IMR-90 (cell line): Measurements from ENCODE around the gene STAG1. TPM values are rescaled to one million over a fixed set of nuclear protein-coding genes. Genes with fewer than 3 reads are reported as not detected.

Experiments used
- ATAC-seq: fragments of 200-7000 bp; cut with Tn5 transposase; 2 replicates; pipeline ENCODE4 v1.9.1; 2020; ENCODE audit warnings: low read depth, mild to moderate bottlenecking, moderate library complexity
- BruUV-seq: library from RNA; stranded (reverse); fragments of 400-500 nt; replicated peaks from 2 replicates; lab custom pipeline; 2021; lab: Mats Ljungman, UMichigan
- CTCF ChIA-PET: fragments of 300-600 bp; formaldehyde crosslinking; extraction: SDS; loops from one replicate; lab custom pipeline; 2021; ENCODE audit warnings: antibody characterized with exemption; lab: Yijun Ruan, JAX
- POLR2A ChIA-PET: fragments of 300-600 bp; sonication (Branson Sonifier 250); formaldehyde crosslinking; loops from one replicate; lab custom pipeline; 2022; ENCODE audit warnings: antibody characterized with exemption; ENCODE audit not compliant: unreplicated experiment; lab: Charles Lee
- DNase-seq: peaks from one replicate; pipeline ENCODE4 v3.0.0; 2013
- H2AFZ ChIP-seq: replicated peaks from 2 replicates; pipeline ENCODE3; 2013; ENCODE audit warnings: low read length, mild to moderate bottlenecking; ENCODE audit not compliant: poor library complexity
- H2AK5ac ChIP-seq: 2 replicates; pipeline ENCODE4 v1.6.1; 2013; ENCODE audit warnings: low read depth, low read length, inconsistent platforms
- H2AK9ac ChIP-seq: replicated peaks from 2 replicates; pipeline ENCODE3; 2013; ENCODE audit warnings: mild to moderate bottlenecking, low read depth, low read length, moderate library complexity; ENCODE audit not compliant: poor library complexity
- H2BK120ac ChIP-seq: 2 replicates; pipeline ENCODE4 v1.6.1; 2013; ENCODE audit warnings: low read depth, low read length, inconsistent platforms
- H2BK15ac ChIP-seq: 3 replicates; pipeline ENCODE4 v1.6.1; 2013; ENCODE audit warnings: low read depth, low read length, inconsistent platforms
- H2BK20ac ChIP-seq: 2 replicates; pipeline ENCODE4 v1.6.1; 2013; ENCODE audit warnings: low read depth, mild to moderate bottlenecking, inconsistent platforms, low read length, moderate library complexity
- H2BK5ac ChIP-seq: 2 replicates; pipeline ENCODE4 v1.6.1; 2013; ENCODE audit warnings: mild to moderate bottlenecking, low read depth, low read length, inconsistent platforms; ENCODE audit not compliant: poor library complexity, severe bottlenecking
- H3K14ac ChIP-seq: replicated peaks from 2 replicates; pipeline ENCODE4 v1.6.1; 2013; ENCODE audit warnings: low read depth, low read length, inconsistent platforms
- H3K18ac ChIP-seq: 2 replicates; pipeline ENCODE4 v1.6.1; 2013; ENCODE audit warnings: low read depth, low read length, control low read depth
- H3K23ac ChIP-seq: 2 replicates; pipeline ENCODE4 v1.6.1; 2013; ENCODE audit warnings: low read depth, low read length, inconsistent platforms
- H3K27ac ChIP-seq: 2 replicates; pipeline ENCODE4 v1.5.1; 2013; ENCODE audit warnings: mild to moderate bottlenecking, control low read depth, low read length; ENCODE audit not compliant: insufficient read depth
- H3K27me3 ChIP-seq: 2 replicates; pipeline ENCODE4 v1.6.1; 2013; ENCODE audit warnings: low read length; ENCODE audit not compliant: control insufficient read depth, insufficient read depth
- H3K36me3 ChIP-seq: 2 replicates; pipeline ENCODE4 v1.6.1; 2013; ENCODE audit warnings: low read length, mixed read lengths; ENCODE audit not compliant: control insufficient read depth, insufficient read depth
- H3K4ac ChIP-seq: 2 replicates; pipeline ENCODE4 v1.6.1; 2013; ENCODE audit warnings: low read depth, low read length, inconsistent platforms
- H3K4me1 ChIP-seq: 2 replicates; pipeline ENCODE4 v1.6.1; 2013; ENCODE audit warnings: low read length, mixed read lengths; ENCODE audit not compliant: control insufficient read depth, insufficient read depth
- H3K4me2 ChIP-seq: 2 replicates; pipeline ENCODE4 v1.6.1; 2013; ENCODE audit warnings: low read depth, mild to moderate bottlenecking, control low read depth, low read length, moderate library complexity
- H3K4me3 ChIP-seq: 2 replicates; pipeline ENCODE4 v1.5.1; 2013; ENCODE audit warnings: low read depth, mild to moderate bottlenecking, control low read depth, low read length, moderate library complexity; ENCODE audit not compliant: insufficient read depth
- H3K56ac ChIP-seq: 2 replicates; pipeline ENCODE4 v1.6.1; 2013; ENCODE audit warnings: low read length, inconsistent platforms; ENCODE audit not compliant: insufficient read depth; ENCODE audit errors: extremely low read depth
- H3K79me1 ChIP-seq, 2 experiments: 2 replicates each; pipeline ENCODE4 v1.6.1; 2013; ENCODE audit warnings: low read length in 2 of 2, inconsistent platforms in 1 of 2, low read depth in 1 of 2
- H3K9ac ChIP-seq: 2 replicates; pipeline ENCODE4 v1.6.1; 2013; ENCODE audit warnings: low read depth, low read length, control low read depth
- H3K9me1 ChIP-seq: 2 replicates; pipeline ENCODE4 v1.6.1; 2013; ENCODE audit warnings: low read length, inconsistent platforms; ENCODE audit not compliant: insufficient read depth
- H3K9me3 ChIP-seq: 2 replicates; pipeline ENCODE4 v1.6.1; 2013; ENCODE audit warnings: low read length; ENCODE audit not compliant: control insufficient read depth, insufficient read depth
- H4K20me1 ChIP-seq: 2 replicates; pipeline ENCODE4 v1.6.1; 2013; ENCODE audit warnings: low read length, inconsistent platforms; ENCODE audit not compliant: insufficient read depth
- H4K5ac ChIP-seq: 2 replicates; pipeline ENCODE4 v1.6.1; 2013; ENCODE audit warnings: mild to moderate bottlenecking, low read depth, low read length, control low read depth
- H4K8ac ChIP-seq, 2 experiments: 2 replicates each; pipeline ENCODE4 v1.6.1; 2013; ENCODE audit warnings: low read depth in 2 of 2, low read length in 2 of 2, control low read depth in 1 of 2, inconsistent platforms in 1 of 2
- H4K91ac ChIP-seq: 2 replicates; pipeline ENCODE4 v1.6.1; 2013; ENCODE audit warnings: low read depth, low read length, inconsistent platforms; ENCODE audit not compliant: insufficient read depth
- MAFK ChIP-seq: IDR thresholded peaks from 2 replicates; pipeline ENCODE4 v1.6.1; 2012; ENCODE audit warnings: low read depth, low read length, improper control_type of control experiment
- MAZ ChIP-seq: IDR thresholded peaks from 2 replicates; pipeline ENCODE4 v1.6.1; 2012; ENCODE audit warnings: low read depth, mild to moderate bottlenecking, low read length, improper control_type of control experiment, moderate library complexity, borderline replicate concordance
- POLR2A ChIP-seq: IDR thresholded peaks from 2 replicates; pipeline ENCODE4 v1.6.1; 2012; ENCODE audit warnings: mild to moderate bottlenecking, low read depth, low read length
- RAD21 ChIP-seq: IDR thresholded peaks from 2 replicates; pipeline ENCODE4 v1.6.1; 2012; ENCODE audit warnings: low read length, improper control_type of control experiment
- SMC3 ChIP-seq: fragments of 150-350 bp; IDR thresholded peaks from 2 replicates; pipeline ENCODE4 v1.6.1; 2016; ENCODE audit warnings: low read depth, mild to moderate bottlenecking, antibody characterized with exemption, low read length, moderate library complexity
- dilution Hi-C: fragments of 300-500 bp; cut with HindIII; formaldehyde crosslinking; loops from one replicate; pipeline ENCODE4 v1.14.3; 2018; ENCODE audit warnings: low sequenced_read_pairs; ENCODE audit not compliant: unreplicated experiment
- in situ Hi-C: fragments of 300-500 bp; cut with MboI; formaldehyde crosslinking; loops from 3 replicates; pipeline ENCODE4 v1.14.3; 2019; ENCODE audit warnings: low sequenced_read_pairs, inconsistent platforms, mixed read lengths
- intact Hi-C: fragments of 100-400 bp; cut with micrococcal nuclease; formaldehyde crosslinking; loops from 2 replicates; pipeline ENCODE4 v1.10.0; 2022
- polyA plus RNA-seq, 3 experiments: library from polyadenylated mRNA; depleted of rRNA; stranded (reverse); fragments of >200 nt; gene quantifications; 2 replicates each; pipeline ENCODE4 v1.2.3, GENCODE V29; 2012; ENCODE audit warnings: low replicate concordance in 1 of 3
- total RNA-seq: library from RNA; depleted of rRNA; stranded (reverse); fragments of >200 nt; gene quantifications from 2 replicates; pipeline ENCODE4 v1.2.3, GENCODE V29; 2012
- TF ChIP-seq, protein P1 (sequence below): conservative IDR thresholded peaks from 2 replicates; pipeline ENCODE4 v1.5.1; 2012; ENCODE audit warnings: mild to moderate bottlenecking, low read depth, low read length, improper control_type of control experiment

Gene STAG1
- total and polyA plus RNA-seq, 2 of the 4 experiments (the other 2 are of a cell fraction): 9.6 to 32.3 TPM

DNA sequence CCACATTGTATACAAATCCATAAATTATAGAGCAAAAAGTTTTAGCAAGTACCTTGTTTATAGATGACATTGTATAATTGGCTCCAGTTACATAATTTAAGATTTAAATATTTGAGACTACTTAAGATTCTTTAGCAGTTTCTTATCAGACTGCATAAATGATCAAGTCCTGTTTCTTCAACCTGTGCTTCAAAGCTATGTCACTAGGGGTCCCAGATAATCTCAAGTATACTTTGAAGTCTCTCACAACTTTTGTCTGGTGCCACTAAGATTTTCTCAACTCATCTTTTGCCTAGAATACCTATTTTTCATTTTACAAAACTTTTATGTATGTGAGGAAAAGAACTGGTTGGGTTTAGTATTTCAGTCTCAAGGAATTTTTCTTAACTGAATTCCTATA lies 205.5 kb downstream of the STAG1 start:
- CTCF ChIA-PET: interaction anchor here (4.4 kb wide), 1 partner anchor 206 kb away, joined by 35 read pairs; the partner anchor contains the start of gene STAG1
- no peak for ATAC-seq
- H3K27ac ChIP-seq: no peak overlapping the region
- H3K14ac ChIP-seq: no peak overlapping the region
- peak; percentile 22 for DNase-seq
- H4K8ac ChIP-seq: no peak overlapping the region; a peak in 1 of 4 replicates
- POLR2A ChIA-PET: no interaction called here
- no peak overlapping the region for H3K18ac ChIP-seq
- 0 out of 2 replicates have a peak, but pooled peaks cover 1% of the 10 kb centered on the region for H3K36me3 ChIP-seq
- H3K79me1 ChIP-seq: peaks cover 8 to 42% of the 10 kb centered on the region in 2 experiments
- no peak overlapping the region for H2BK120ac ChIP-seq
- H4K5ac ChIP-seq: peak overlapping the region; percentile 85; the same call in 1 of the 2 replicates
- H2BK20ac ChIP-seq: no peak overlapping the region
- H3K4me1 ChIP-seq: peaks cover 13% of the 10 kb centered on the region
- H3K4me2 ChIP-seq: no peak overlapping the region
- peak overlapping the region; percentile 51 for H2BK5ac ChIP-seq
- H3K4me3 ChIP-seq: no peak overlapping the region
- TF ChIP-seq MAFK: no peak
- TF ChIP-seq POLR2A: no peak
- no peak for TF ChIP-seq SMC3
- no peak for TF ChIP-seq RAD21
- no peak for TF ChIP-seq MAZ
- TF ChIP-seq, protein P1, sequence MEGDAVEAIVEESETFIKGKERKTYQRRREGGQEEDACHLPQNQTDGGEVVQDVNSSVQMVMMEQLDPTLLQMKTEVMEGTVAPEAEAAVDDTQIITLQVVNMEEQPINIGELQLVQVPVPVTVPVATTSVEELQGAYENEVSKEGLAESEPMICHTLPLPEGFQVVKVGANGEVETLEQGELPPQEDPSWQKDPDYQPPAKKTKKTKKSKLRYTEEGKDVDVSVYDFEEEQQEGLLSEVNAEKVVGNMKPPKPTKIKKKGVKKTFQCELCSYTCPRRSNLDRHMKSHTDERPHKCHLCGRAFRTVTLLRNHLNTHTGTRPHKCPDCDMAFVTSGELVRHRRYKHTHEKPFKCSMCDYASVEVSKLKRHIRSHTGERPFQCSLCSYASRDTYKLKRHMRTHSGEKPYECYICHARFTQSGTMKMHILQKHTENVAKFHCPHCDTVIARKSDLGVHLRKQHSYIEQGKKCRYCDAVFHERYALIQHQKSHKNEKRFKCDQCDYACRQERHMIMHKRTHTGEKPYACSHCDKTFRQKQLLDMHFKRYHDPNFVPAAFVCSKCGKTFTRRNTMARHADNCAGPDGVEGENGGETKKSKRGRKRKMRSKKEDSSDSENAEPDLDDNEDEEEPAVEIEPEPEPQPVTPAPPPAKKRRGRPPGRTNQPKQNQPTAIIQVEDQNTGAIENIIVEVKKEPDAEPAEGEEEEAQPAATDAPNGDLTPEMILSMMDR: peak; percentile 14; the same call in 1 of the 2 replicates
- H2BK15ac ChIP-seq: no peak overlapping the region
- H3K56ac ChIP-seq: no peak overlapping the region
- no peak overlapping the region for H3K4ac ChIP-seq
- no peaks in the 10 kb centered on the region for H3K27me3 ChIP-seq
- H2AK9ac ChIP-seq: no peak overlapping the region
- no TSS peak for BruUV-seq
- no peak overlapping the region for H2AK5ac ChIP-seq
- H3K9me3 ChIP-seq: no peaks in the 10 kb centered on the region
- no peak overlapping the region for H2AFZ ChIP-seq
- intact Hi-C loops: loop anchor here (5.0 to 10.0 kb wide), 2 partner anchors 466 to 472 kb away; no protein-coding TSS in a partner anchor
- in situ Hi-C loops: no loop called here
- dilution Hi-C loops: no loop called here
- no peaks in the 10 kb centered on the region for H4K20me1 ChIP-seq
- no peaks in the 10 kb centered on the region for H3K9me1 ChIP-seq
- no peak overlapping the region for H3K23ac ChIP-seq
- H4K91ac ChIP-seq: no peak overlapping the region
- no peak overlapping the region for H3K9ac ChIP-seq
